ENCODE measurements around the gene GTF3C6. TPM values are rescaled to one million over a fixed set of nuclear protein-coding genes. Genes with fewer than 3 reads are reported as not detected.

GTF3C6 gene
- total and polyA plus RNA-seq, 2 of the 13 experiments (the other 11 are each of a cell fraction or from before 2014, with no cell fraction given) = 21.6 to 160 TPM

DNA sequence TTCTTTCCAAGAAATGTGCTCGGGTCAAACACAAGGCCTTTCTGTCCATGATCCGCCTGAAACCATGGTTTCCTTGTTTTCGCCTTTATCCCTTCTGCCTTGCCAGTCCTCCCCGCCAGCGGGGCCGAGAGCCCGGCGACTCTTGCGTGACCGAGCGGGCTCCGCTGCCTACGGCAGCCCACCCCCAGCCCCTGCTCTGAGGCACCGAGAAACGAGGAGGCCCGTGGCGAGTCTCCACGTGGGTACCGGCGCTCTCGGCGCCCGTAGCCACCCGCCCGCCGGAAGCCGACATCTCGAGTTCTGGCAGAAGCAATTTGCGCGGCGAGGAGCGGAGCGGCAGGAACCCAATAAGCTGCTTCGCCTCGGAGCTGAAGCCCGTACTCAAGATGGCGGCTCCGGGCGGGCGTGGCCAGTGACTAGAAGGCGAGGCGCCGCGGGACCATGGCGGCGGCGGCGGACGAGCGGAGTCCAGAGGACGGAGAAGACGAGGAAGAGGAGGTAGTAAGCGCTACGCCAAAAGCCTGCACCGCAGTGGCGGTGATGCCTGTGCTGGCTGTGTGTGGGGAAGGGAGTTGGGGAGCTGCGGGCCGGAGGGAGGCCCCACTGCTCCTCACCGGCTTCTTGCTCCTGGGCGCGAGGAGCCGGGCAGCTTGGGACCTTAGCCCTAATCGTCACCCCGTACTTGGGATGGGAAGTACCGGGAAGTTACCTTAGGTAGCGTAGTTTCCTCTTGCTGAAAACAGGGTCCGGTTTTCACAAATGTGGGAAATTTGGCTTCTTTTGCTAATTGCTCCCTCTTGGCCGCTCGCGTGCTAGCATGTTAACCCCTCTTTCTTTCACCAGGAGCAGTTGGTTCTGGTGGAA lies at the start of gene GTF3C6 (continued):
- TF ChIP-seq NPAS2 (CRISPR knock-in tag; IDR thresholded peaks at IDR 0.05; ENCODE audit: borderline replicate concordance) = no peak
- TF ChIP-seq, protein P1, sequence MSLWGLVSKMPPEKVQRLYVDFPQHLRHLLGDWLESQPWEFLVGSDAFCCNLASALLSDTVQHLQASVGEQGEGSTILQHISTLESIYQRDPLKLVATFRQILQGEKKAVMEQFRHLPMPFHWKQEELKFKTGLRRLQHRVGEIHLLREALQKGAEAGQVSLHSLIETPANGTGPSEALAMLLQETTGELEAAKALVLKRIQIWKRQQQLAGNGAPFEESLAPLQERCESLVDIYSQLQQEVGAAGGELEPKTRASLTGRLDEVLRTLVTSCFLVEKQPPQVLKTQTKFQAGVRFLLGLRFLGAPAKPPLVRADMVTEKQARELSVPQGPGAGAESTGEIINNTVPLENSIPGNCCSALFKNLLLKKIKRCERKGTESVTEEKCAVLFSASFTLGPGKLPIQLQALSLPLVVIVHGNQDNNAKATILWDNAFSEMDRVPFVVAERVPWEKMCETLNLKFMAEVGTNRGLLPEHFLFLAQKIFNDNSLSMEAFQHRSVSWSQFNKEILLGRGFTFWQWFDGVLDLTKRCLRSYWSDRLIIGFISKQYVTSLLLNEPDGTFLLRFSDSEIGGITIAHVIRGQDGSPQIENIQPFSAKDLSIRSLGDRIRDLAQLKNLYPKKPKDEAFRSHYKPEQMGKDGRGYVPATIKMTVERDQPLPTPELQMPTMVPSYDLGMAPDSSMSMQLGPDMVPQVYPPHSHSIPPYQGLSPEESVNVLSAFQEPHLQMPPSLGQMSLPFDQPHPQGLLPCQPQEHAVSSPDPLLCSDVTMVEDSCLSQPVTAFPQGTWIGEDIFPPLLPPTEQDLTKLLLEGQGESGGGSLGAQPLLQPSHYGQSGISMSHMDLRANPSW (CRISPR knock-in tag; IDR thresholded peaks at IDR 0.05; ENCODE audit: borderline replicate concordance) = no peak; the same call in 1 of the 2 replicates
- peak; percentile 90; the same call in 1 of the 2 replicates for TF ChIP-seq RELA (CRISPR knock-in tag; IDR thresholded peaks at IDR 0.05)
- peak; percentile 84 for TF ChIP-seq MEF2D (CRISPR knock-in tag; IDR thresholded peaks at IDR 0.05)
- no peak for TF ChIP-seq GTF2F1 (IDR thresholded peaks at IDR 0.05; ENCODE audit: low read length)
- peak; percentile 98 for TF ChIP-seq POLR2G (IDR thresholded peaks at IDR 0.05; ENCODE audit: low read depth, low read length)
- peak; percentile 90; the same call in 1 of the 2 replicates for TF ChIP-seq TSC22D2 (CRISPR knock-in tag; IDR thresholded peaks at IDR 0.05; ENCODE audit: borderline replicate concordance)
- TF ChIP-seq ZNF776 (CRISPR knock-in tag; IDR thresholded peaks at IDR 0.05) = peak; percentile 78; the same call in 1 of the 2 replicates
- no peak for TF ChIP-seq JUNB (CRISPR knock-in tag; IDR thresholded peaks at IDR 0.05; ENCODE audit: borderline replicate concordance)
- TF ChIP-seq, protein P2, sequence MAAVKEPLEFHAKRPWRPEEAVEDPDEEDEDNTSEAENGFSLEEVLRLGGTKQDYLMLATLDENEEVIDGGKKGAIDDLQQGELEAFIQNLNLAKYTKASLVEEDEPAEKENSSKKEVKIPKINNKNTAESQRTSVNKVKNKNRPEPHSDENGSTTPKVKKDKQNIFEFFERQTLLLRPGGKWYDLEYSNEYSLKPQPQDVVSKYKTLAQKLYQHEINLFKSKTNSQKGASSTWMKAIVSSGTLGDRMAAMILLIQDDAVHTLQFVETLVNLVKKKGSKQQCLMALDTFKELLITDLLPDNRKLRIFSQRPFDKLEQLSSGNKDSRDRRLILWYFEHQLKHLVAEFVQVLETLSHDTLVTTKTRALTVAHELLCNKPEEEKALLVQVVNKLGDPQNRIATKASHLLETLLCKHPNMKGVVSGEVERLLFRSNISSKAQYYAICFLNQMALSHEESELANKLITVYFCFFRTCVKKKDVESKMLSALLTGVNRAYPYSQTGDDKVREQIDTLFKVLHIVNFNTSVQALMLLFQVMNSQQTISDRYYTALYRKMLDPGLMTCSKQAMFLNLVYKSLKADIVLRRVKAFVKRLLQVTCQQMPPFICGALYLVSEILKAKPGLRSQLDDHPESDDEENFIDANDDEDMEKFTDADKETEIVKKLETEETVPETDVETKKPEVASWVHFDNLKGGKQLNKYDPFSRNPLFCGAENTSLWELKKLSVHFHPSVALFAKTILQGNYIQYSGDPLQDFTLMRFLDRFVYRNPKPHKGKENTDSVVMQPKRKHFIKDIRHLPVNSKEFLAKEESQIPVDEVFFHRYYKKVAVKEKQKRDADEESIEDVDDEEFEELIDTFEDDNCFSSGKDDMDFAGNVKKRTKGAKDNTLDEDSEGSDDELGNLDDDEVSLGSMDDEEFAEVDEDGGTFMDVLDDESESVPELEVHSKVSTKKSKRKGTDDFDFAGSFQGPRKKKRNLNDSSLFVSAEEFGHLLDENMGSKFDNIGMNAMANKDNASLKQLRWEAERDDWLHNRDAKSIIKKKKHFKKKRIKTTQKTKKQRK (IDR thresholded peaks at IDR 0.05; ENCODE audit: low read length) = no peak
- TF ChIP-seq NKX3-1 (CRISPR knock-in tag; IDR thresholded peaks at IDR 0.05) = no peak; the same call in 1 of the 2 replicates
- TF ChIP-seq, protein P3, sequence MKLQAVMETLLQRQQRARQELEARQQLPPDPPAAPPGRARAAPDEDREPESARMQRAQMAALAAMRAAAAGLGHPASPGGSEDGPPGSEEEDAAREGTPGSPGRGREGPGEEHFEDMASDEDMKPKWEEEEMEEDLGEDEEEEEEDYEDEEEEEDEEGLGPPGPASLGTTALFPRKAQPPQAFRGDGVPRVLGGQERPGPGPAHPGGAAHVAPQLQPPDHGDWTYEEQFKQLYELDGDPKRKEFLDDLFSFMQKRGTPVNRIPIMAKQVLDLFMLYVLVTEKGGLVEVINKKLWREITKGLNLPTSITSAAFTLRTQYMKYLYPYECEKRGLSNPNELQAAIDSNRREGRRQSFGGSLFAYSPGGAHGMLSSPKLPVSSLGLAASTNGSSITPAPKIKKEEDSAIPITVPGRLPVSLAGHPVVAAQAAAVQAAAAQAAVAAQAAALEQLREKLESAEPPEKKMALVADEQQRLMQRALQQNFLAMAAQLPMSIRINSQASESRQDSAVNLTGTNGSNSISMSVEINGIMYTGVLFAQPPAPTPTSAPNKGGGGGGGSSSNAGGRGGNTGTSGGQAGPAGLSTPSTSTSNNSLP (IDR thresholded peaks at IDR 0.05; ENCODE audit: low read depth, low read length) = 0 out of 2 replicates have a peak, but pooled peaks have one; percentile 4
- peak; percentile 73; the same call in 1 of the 2 replicates for TF ChIP-seq ZSCAN21 (CRISPR knock-in tag; IDR thresholded peaks at IDR 0.05; ENCODE audit: borderline replicate concordance)
- TF ChIP-seq, protein P4, sequence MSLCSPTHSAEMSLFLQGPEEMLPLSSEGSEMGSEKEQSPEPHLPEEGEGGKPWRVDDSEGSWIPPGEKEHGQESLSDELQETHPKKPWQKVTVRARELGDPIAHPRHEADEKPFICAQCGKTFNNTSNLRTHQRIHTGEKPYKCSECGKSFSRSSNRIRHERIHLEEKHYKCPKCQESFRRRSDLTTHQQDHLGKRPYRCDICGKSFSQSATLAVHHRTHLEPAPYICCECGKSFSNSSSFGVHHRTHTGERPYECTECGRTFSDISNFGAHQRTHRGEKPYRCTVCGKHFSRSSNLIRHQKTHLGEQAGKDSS (CRISPR knock-in tag; IDR thresholded peaks at IDR 0.05; ENCODE audit: borderline replicate concordance, low read depth) = peak; percentile 39; the same call in 1 of the 2 replicates
- no peak for TF ChIP-seq SYNCRIP (IDR thresholded peaks at IDR 0.05; ENCODE audit: insufficient read depth, low read depth, low read length)
- TF ChIP-seq, protein P5, sequence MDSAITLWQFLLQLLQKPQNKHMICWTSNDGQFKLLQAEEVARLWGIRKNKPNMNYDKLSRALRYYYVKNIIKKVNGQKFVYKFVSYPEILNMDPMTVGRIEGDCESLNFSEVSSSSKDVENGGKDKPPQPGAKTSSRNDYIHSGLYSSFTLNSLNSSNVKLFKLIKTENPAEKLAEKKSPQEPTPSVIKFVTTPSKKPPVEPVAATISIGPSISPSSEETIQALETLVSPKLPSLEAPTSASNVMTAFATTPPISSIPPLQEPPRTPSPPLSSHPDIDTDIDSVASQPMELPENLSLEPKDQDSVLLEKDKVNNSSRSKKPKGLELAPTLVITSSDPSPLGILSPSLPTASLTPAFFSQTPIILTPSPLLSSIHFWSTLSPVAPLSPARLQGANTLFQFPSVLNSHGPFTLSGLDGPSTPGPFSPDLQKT (CRISPR knock-in tag; IDR thresholded peaks at IDR 0.05; ENCODE audit: borderline replicate concordance) = peak; percentile 38; the same call in 1 of the 2 replicates
- TF ChIP-seq NCOA5 (CRISPR knock-in tag; IDR thresholded peaks at IDR 0.05) = no peak
- TF ChIP-seq GZF1 (CRISPR knock-in tag; IDR thresholded peaks at IDR 0.05) = no peak; the same call in 1 of the 2 replicates
